IPS-NIHi11 (cell line): ENCODE measurements around the gene SLFN11.
A peak's percentile ranks its signal among the peaks of the same experiment; 100 is the strongest.
"Not testable (repeated sequence)": the region's sequence is repeated elsewhere in the genome, so short reads cannot be mapped to it uniquely, and the experiment has no call there.

ENCODE experiments used
- DNase-seq: peaks from one replicate; pipeline ENCODE4 v3.0.0; 2012; ENCODE audit warnings: mixed read lengths, low spot score

Gene SLFN11

GRCh38 chr17:35352284-35352683, 21.1 kb downstream of the SLFN11 start:
- DNase-seq = no peak

DNA sequence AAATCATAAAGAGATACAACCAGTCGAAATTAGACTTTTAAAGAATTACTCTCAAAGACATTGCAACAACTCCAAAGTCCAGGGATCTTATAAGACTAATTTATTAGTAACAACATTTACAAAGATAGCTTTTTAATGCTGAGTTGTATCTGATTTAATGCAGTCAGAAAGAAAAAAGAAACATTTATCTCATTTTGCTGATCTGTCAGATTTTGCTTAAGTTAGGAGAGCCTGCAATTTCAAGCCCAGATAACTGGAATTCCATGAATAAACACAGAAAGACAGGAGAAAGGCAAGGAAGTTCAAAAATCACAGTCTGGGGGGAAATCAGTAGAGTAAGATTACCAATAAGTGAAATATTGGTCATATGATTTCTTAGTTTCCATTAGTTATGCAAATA, 22.9 kb downstream of the SLFN11 start:
- no peak for DNase-seq

DNA sequence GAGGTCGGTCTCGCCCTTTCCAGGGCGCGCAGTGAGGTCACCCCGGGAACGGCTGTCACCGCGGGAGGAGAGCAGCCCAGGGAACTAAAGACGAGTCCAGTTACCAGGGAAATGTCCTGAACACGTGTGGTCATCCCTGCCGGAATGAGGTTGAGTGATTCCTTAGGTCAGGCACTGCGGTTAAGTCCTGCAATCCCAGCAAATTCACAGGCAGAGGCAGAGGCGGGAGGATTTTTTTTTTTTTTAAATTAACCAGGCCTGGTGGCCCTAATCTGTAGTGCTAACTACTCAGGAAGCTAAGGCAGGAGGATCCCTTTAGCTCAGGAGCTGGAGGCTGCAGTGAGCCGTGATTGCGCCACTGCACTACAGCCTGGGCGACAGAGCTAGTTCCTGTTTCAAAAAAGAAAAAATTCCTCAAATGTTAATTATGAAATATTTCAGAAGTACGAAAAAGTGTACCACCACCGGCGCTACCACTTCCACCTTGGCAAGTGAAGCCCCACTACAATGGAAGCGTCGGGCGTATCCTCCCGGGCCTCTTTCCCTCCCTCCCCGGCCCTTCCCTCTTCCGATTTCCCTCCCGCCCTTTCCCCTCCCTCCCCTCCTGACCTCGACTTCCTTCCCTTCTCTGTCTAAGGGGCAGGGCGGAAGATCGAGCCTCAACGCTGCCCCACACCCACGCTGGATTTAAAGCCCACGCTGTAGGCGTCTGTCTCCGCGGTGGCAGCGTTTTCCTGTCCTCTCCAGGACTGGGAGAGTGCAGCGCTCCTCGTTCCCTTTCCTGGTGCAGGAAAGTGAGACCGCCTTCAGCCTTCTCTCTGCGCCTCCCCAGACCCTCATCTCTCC, 27.3 kb downstream of the SLFN11 start:
- DNase-seq = peak; percentile 59

DNA sequence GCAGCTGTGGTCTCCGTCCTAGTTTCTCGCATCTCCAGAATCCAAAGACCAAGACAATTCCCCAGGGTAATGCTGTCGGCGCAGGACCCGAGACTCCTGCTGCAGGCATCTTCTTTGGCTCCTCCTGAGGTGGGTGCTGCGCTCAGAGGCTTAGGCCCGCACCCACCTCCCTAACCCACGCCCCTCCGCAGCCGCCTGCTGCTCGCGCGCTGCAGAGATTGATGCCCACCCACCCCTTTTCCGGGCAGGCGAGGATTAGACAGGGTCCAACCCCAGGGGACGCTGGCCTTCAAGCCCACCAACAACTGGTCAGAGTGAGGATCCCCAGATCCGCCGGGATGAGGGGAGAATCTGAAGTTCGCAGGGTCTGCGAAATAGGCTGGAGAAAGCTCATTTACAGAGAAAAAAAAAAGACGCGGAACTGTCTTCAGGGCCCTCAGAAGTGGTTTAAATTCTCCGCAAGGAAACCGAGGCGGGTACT, 27.9 kb downstream of the SLFN11 start:
- peak; percentile 20 for DNase-seq

- no peak for DNase-seq
Observed at GRCh38 chr17:35344262-35344661, 29.2 kb downstream of the SLFN11 start.

DNA sequence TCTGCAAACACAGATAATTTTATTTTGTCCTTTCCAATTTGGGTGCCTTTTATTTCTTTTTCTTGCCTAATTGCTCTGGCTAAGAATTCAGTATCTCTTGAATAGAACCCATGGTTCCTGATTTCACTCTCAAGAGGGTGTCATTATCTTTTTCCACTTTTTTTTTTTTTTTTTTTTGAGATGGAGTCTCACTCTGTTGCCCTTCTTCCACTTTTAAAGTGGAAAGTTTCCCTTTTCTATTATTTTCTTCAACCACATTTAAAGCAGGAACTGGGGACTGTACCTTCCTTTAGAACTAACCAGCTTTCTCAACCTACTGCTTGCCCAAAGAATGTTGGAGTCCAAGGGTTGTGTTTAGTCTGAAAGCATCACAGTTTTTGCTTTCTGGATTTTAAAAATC, 31.1 kb downstream of the SLFN11 start:
- no peak for DNase-seq

GRCh38 chr17:35341411-35341992, 31.9 kb downstream of the SLFN11 start:
- DNase-seq = no peak

GRCh38 chr17:35338230-35338629, 35.2 kb downstream of the SLFN11 start:
- DNase-seq = no peak

DNA sequence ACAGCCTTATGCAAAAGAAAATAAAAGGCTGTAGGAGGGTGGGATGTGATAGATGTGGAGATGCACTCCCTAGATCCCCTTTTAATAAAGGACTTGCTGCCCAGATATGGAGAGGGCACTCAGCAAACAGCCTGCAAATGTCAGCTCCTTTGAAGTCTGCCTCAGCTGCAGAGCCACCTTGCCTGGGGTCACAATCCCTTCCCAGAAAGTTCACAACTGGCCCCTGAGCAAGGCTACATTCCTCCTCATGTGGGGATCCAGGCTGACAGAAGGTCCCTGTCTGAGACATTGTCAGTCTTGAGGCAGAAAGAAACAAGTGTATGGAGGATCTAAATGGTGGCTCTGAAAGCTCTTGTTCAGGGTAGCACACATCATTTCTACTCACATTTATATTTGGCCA, 36.1 kb downstream of the SLFN11 start:
- DNase-seq = no peak

DNA sequence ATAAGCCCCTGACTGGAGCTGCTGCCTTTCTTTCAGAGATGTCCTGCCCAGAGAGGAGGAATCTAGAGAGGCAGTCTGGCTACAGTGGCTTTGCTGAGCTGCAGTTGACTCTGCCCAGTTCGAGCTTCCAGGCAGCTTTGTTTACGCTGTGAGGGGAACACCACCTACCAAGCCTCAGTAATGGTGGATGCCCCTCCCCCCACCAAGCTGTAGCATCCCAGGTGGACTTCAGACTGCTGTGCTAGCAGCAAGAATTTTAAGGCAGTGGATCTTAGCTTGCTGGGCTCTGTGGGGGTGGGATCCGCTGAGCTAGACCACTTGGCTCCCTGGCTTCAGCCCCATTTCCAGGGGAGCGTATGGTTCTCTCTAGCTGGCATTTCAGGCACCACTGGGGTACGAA, 39.8 kb downstream of the SLFN11 start:
- not testable (repeated sequence) for DNase-seq

DNA sequence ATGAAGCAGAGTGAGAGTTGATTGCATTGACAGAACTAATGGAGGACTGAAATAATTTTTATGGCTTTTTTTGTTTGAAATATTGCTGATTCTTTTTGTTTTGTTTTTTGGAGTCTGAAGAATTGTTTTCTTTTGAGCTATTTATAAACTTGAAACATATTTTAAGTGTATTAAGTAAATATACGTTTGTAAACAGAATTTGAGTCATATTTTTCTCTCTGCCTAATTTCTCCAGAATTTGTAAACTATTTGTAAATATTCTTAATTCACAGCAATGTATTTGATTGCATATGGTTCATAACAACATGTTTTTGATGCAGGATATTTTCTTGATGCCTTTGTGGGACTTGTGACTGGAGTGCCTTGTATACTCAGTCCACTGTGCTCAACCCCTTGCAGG, 50.7 kb downstream of the SLFN11 start:
- DNase-seq = no peak

GRCh38 chr17:35315971-35316370, 57.5 kb downstream of the SLFN11 start:
- DNase-seq = no peak

DNA sequence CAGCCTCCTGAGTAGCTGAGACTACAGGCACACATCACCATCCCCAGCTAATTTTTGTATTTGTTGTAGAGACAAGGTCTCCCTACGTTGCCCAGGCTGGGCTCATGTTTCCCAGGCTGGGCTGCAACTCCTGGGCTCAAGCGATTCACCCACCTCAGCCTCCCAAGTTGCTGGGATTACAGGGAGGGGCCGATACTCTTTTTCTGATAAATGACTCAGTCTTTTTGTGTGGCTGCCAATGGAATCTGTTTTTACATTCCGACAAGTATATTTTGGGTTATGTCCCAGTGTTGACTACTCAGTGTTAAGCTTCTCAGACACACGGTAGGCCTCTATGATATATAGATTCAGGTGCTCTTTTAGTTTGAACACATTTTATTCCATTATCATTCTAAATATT, 58.1 kb downstream of the SLFN11 start:
- no peak for DNase-seq

DNA sequence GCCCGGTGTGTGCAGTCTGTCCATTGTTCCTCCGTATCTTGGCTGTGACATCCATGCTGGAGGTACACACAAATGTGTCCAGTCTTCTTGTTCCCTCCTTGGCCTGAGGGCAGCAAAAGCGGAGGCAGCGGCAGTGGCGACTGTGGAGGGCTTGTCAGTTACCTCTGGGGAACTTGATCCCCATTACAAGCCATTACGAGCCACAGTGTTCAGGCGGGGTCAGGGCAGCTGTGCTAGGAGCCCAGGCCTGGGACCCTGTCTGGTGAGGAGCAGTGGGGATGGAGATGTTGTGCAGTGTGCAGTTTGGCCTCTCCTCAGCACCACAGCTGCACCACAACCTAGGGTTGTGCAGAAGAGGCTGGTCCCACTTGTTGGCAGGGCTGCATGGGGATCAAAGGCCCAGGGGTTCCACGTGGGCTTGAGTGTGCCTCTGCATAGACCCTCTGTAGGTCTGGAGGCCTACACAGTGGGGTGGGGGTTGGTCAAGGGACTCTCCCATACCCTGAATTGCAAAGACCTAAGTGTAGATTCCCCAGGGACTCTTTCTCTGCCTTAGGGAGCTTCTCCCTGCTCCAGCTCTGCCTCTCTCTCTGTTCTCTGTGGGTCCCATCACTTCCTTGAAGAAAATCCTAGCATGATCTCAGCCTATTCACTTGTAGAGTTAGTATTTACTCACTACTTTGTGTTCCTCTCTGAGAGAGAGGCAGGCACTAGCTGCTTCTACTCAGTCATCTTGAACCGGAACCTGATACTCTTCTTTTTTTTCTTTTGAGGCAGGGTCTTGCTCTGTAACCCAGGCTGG, 58.8 kb downstream of the SLFN11 start:
- no peak for DNase-seq

- no peak for DNase-seq
Observed at GRCh38 chr17:35313875-35314409, 59.5 kb downstream of the SLFN11 start.

DNA sequence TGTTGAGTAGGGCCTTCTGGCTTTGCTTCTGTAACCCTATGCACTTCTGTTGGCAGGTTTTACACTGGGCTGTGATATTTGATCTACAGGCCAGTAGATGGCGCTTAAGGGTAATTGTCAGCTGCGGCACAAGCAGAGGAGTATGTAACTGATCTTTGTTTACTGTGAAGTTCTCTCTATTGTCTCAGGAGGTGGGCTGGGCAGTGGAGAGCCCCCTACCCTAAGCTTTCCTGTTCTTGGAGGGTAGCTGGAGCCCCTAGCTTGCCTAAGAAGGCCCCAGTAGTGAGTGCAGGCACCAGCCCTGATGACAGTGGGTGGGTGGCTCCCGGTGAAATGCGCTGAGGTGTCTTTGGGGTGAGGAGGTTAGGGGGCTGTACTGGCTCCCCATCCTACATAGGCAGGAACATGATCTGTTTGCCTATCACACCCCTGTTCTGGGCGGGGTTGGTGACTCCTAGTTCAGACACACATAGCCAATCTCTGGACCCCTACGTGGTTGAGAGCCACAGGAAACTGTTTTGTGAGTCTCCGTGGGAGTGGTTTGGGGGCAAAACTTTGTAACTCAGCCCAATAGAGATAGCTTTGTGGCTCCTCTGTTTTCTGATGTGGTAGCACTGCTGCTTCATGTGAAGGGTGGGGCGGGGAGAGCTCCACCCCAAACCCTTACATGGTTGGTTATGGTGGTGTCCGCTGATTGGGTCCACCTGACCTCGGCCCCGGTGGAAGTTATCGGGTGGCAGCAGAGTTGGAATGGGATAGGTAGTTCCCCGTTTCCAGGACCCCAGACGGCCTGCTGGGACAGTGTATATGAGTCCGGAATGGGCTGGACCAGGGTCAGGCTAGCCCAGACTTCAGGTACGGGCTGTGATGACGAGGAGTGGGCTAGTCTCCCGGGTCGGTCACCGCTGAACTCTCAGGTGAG, 60.4 kb downstream of the SLFN11 start:
- DNase-seq = peak; percentile 71

- DNase-seq = no peak
Observed at GRCh38 chr17:35312346-35312745, 61.1 kb downstream of the SLFN11 start.

DNA sequence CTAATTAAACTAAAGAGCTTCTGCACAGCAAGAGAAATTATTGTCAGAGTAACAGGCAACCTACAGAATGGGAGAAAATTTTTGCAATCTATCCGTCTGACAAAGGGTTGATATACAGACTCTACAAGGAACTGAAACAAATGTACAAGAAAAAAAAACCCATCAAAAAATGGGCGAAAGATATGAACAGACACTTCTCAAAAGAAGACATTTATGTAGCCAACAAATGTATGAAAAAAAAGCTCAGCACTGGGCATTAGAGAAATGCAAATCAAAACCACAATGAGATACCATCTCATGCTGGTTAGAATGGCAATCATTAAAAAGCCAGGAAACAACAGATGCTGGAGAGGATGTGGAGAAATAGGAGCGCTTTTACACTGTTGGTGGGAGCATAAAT, 64.1 kb downstream of the SLFN11 start:
- DNase-seq = not testable (repeated sequence)
